Measurements from ENCODE around the gene ZRANB3. TPM values are rescaled to one million over a fixed set of nuclear protein-coding genes. Genes with fewer than 3 reads are reported as not detected.
"Not testable (repeated sequence)": the region's sequence is repeated elsewhere in the genome, so short reads cannot be mapped to it uniquely, and the experiment has no call there.

The ZRANB3 gene
- total RNA-seq, 2 experiments from 2014 or later: 13.4 to 16.2 TPM

DNA sequence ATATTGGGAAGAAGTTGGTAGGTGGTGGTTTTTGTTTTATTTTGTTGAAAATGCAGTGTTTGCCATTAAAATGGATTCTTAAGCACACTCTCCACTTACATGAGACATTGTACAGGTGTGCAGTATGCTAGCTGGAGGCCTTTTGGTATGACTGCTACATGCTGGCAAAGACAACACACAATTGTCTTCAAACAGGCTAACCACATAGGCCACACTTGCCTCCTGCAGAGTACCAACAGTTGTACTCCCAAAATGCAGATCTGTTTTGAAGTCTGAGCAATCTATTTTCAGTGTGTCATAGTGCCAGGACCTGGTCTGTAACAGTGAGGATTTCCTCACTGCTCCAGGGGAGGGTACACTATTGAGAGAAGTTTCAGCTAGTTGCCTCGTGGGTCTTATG is 213.6 kb downstream of the ZRANB3 start:
- ChIA-PET CTCF (no interaction called here), POLR2A (no interaction called here)

GRCh38 chr2:135311962-135312361 is 219.1 kb downstream of the ZRANB3 start:
- Mint-ChIP-seq H3K9me3 (peaks cover 3% of the 10 kb centered on the region), H3K27ac (no peak overlapping the region), H3K27me3 (no peaks in the 10 kb centered on the region), H3K4me3 (no peak overlapping the region), H3K36me3 (peaks cover 13% of the 10 kb centered on the region), H3K4me1 (ENCODE audit: low read depth) (no peaks in the 10 kb centered on the region)
- ChIA-PET POLR2A (no interaction called here), CTCF (no interaction called here)
- intact Hi-C loops (cut with micrococcal nuclease): no loop called here
- no peak for DNase-seq

More for the DNA sequence above, 213.6 kb downstream of the ZRANB3 start:
- Mint-ChIP-seq H3K27me3 (no peaks in the 10 kb centered on the region), H3K4me3 (no peak overlapping the region), H3K27ac (no peak overlapping the region), H3K36me3 (no peaks in the 10 kb centered on the region), H3K9me3 (no peaks in the 10 kb centered on the region), H3K4me1 (ENCODE audit: low read depth) (no peaks in the 10 kb centered on the region)
- DNase-seq: no peak
- intact Hi-C loops (cut with micrococcal nuclease): no loop called here

DNA sequence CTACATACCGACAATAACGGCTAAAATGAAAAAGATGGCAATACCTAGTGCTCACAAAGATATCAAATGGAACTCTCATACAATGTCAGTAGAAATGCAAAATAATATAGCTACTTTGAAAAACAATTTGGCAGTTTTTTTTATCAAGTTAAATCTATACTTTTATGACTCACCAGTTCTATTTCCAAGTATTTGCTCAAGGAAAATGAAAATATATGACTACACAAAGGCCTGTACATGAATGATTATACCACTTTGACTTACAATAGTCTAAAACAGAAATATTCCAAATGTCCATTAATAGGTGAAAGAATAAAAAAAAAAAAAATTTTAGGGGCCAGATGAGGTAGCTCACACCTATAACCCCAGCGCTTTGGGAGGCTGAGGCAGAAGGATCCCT is 219.8 kb downstream of the ZRANB3 start:
- ChIA-PET CTCF (no interaction called here), POLR2A (no interaction called here)
- no peaks in the 10 kb centered on the region for H3K27me3 Mint-ChIP-seq
- no peak overlapping the region for H3K4me3 Mint-ChIP-seq
- intact Hi-C loops (cut with micrococcal nuclease): no loop called here
- H3K36me3 Mint-ChIP-seq: peaks cover 13% of the 10 kb centered on the region
- peaks cover 3% of the 10 kb centered on the region for H3K9me3 Mint-ChIP-seq
- no peak for DNase-seq
- H3K4me1 Mint-ChIP-seq (ENCODE audit: low read depth): no peaks in the 10 kb centered on the region
- H3K27ac Mint-ChIP-seq: no peak overlapping the region

DNA sequence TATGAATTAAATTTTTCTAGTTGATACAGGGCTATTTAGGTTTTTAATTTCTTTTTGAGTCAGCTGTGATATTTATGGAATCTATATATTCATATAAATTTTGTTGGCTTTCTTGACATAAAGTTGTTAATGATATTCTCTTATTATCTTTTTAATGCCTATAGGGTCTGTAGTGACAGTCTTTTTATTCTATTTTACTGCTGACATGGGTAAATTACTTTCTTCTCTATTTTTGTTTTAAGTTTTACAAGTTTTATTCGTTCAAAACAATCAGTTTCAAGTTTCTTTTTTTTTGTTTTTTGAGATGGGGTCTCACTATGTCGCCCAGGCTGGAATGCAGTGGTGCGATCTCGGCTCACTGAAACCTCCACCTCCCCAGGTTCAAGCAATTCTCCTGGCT is 226.3 kb downstream of the ZRANB3 start:
- DNase-seq: no peak
- intact Hi-C loops (cut with micrococcal nuclease): no loop called here
- H3K27me3 Mint-ChIP-seq: no peaks in the 10 kb centered on the region
- H3K9me3 Mint-ChIP-seq: peaks cover 12% of the 10 kb centered on the region
- ChIA-PET CTCF (no interaction called here), POLR2A (no interaction called here)
- no peaks in the 10 kb centered on the region for H3K4me1 Mint-ChIP-seq (ENCODE audit: low read depth)
- peaks cover 15% of the 10 kb centered on the region for H3K36me3 Mint-ChIP-seq
- H3K4me3 Mint-ChIP-seq: no peak overlapping the region
- no peak overlapping the region for H3K27ac Mint-ChIP-seq

GRCh38 chr2:135299658-135300244 is 231.3 kb downstream of the ZRANB3 start:
- POLR2A ChIA-PET: no interaction called here
- no peak for DNase-seq
- Mint-ChIP-seq H3K9me3 (peaks cover 25% of the 10 kb centered on the region), H3K27me3 (no peaks in the 10 kb centered on the region), H3K36me3 (peaks cover 21% of the 10 kb centered on the region), H3K4me3 (no peak overlapping the region), H3K4me1 (ENCODE audit: low read depth) (no peaks in the 10 kb centered on the region), H3K27ac (no peak overlapping the region)
- CTCF ChIA-PET: no interaction called here
- intact Hi-C loops (cut with micrococcal nuclease): no loop called here

- no peaks in the 10 kb centered on the region for H3K4me1 Mint-ChIP-seq (ENCODE audit: low read depth)
- ChIA-PET POLR2A (no interaction called here), CTCF (no interaction called here)
- H3K27ac Mint-ChIP-seq: no peak overlapping the region
- no peak overlapping the region for H3K4me3 Mint-ChIP-seq
- H3K27me3 Mint-ChIP-seq: no peaks in the 10 kb centered on the region
- DNase-seq: no peak
- intact Hi-C loops (cut with micrococcal nuclease): no loop called here
- peaks cover 21% of the 10 kb centered on the region for H3K36me3 Mint-ChIP-seq
- peaks cover 27% of the 10 kb centered on the region for H3K9me3 Mint-ChIP-seq
These were observed 231.9 kb downstream of the ZRANB3 start for GRCh38 chr2:135299165-135299564.

GRCh38 chr2:135287121-135287520 is 243.9 kb downstream of the ZRANB3 start:
- DNase-seq; H3K4me3 Mint-ChIP-seq; H3K4me1 Mint-ChIP-seq (ENCODE audit: low read depth); intact Hi-C loops (cut with micrococcal nuclease); POLR2A ChIA-PET; H3K27me3 Mint-ChIP-seq; H3K27ac Mint-ChIP-seq; CTCF ChIA-PET; H3K36me3 Mint-ChIP-seq: not testable (repeated sequence)
- H3K9me3 Mint-ChIP-seq: peaks cover 37% of the 10 kb centered on the region

- Mint-ChIP-seq H3K27ac (no peak overlapping the region), H3K4me1 (ENCODE audit: low read depth) (no peaks in the 10 kb centered on the region), H3K4me3 (no peak overlapping the region), H3K36me3 (no peaks in the 10 kb centered on the region), H3K27me3 (no peaks in the 10 kb centered on the region), H3K9me3 (peaks cover 34% of the 10 kb centered on the region)
- CTCF ChIA-PET: no interaction called here
- no peak for DNase-seq
- POLR2A ChIA-PET: no interaction called here
- intact Hi-C loops (cut with micrococcal nuclease): no loop called here
These were observed 245.6 kb downstream of the ZRANB3 start for GRCh38 chr2:135285391-135285790.

- Mint-ChIP-seq H3K9me3 (peaks cover 2% of the 10 kb centered on the region), H3K36me3 (no peaks in the 10 kb centered on the region), H3K4me1 (ENCODE audit: low read depth) (no peaks in the 10 kb centered on the region), H3K4me3 (no peak overlapping the region), H3K27ac (no peak overlapping the region), H3K27me3 (no peaks in the 10 kb centered on the region)
- POLR2A ChIA-PET: no interaction called here
- CTCF ChIA-PET: no interaction called here
- no peak for DNase-seq
- intact Hi-C loops (cut with micrococcal nuclease): no loop called here
These were observed 249.6 kb downstream of the ZRANB3 start for GRCh38 chr2:135281379-135281778.

DNA sequence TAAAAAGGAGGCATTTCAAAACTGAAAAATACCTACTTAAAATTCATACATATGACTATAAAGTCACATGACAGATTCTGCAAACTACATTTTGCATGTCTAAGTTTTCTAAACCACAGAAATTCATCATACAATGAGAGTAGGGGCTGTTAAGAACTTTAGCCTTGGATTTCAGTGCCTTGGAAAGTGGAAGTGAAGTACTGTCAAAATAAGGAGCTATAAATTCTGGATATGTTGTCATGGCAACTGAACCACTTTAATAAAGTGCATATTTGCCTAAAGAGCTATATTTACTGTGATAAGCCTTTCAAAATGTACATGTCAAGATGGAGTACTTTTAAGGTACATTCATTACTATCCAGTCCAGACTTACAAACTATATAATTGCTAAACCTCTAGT is 251.8 kb downstream of the ZRANB3 start:
- no peak overlapping the region for H3K27ac Mint-ChIP-seq
- intact Hi-C loops (cut with micrococcal nuclease): no loop called here
- peaks cover 4% of the 10 kb centered on the region for H3K9me3 Mint-ChIP-seq
- no peak overlapping the region for H3K4me3 Mint-ChIP-seq
- DNase-seq: no peak
- ChIA-PET CTCF (interaction anchor here (0.6 kb wide), 1 partner anchor 14 kb away, joined by 3 read pairs; no protein-coding TSS in a partner anchor), POLR2A (no interaction called here)
- no peaks in the 10 kb centered on the region for H3K4me1 Mint-ChIP-seq (ENCODE audit: low read depth)
- H3K27me3 Mint-ChIP-seq: no peaks in the 10 kb centered on the region
- no peaks in the 10 kb centered on the region for H3K36me3 Mint-ChIP-seq

- CTCF ChIA-PET: no interaction called here
- no peaks in the 10 kb centered on the region for H3K27me3 Mint-ChIP-seq
These were observed 254.5 kb downstream of the ZRANB3 start for GRCh38 chr2:135276525-135276924.

GRCh38 chr2:135271006-135271405 is 260.0 kb downstream of the ZRANB3 start:
- POLR2A ChIA-PET: no interaction called here
- Mint-ChIP-seq H3K27me3 (no peaks in the 10 kb centered on the region), H3K36me3 (peaks cover 3% of the 10 kb centered on the region), H3K4me3 (no peak overlapping the region), H3K4me1 (ENCODE audit: low read depth) (no peaks in the 10 kb centered on the region), H3K27ac (no peak overlapping the region), H3K9me3 (peaks cover 4% of the 10 kb centered on the region)
- CTCF ChIA-PET: no interaction called here
- intact Hi-C loops (cut with micrococcal nuclease): no loop called here
- DNase-seq: no peak

More at GRCh38 chr2:135276525-135276924, 254.5 kb downstream of the ZRANB3 start:
- H3K36me3 Mint-ChIP-seq: peaks cover 3% of the 10 kb centered on the region
- intact Hi-C loops (cut with micrococcal nuclease): no loop called here
- no peak for DNase-seq
- peaks cover 4% of the 10 kb centered on the region for H3K9me3 Mint-ChIP-seq
- POLR2A ChIA-PET: no interaction called here
- H3K27ac Mint-ChIP-seq: no peak overlapping the region
- no peak overlapping the region for H3K4me3 Mint-ChIP-seq
- no peaks in the 10 kb centered on the region for H3K4me1 Mint-ChIP-seq (ENCODE audit: low read depth)

- no peak for DNase-seq
- Mint-ChIP-seq H3K4me1 (ENCODE audit: low read depth) (no peaks in the 10 kb centered on the region), H3K9me3 (no peaks in the 10 kb centered on the region), H3K27ac (no peak overlapping the region), H3K36me3 (peaks cover 2% of the 10 kb centered on the region), H3K4me3 (no peak overlapping the region), H3K27me3 (no peaks in the 10 kb centered on the region)
- ChIA-PET CTCF (no interaction called here), POLR2A (no interaction called here)
- intact Hi-C loops (cut with micrococcal nuclease): no loop called here
These were observed 265.0 kb downstream of the ZRANB3 start for GRCh38 chr2:135265960-135266490.
